ENCODE measurements around the gene CPZ. TPM values are rescaled to one million over a fixed set of nuclear protein-coding genes. Genes with fewer than 3 reads are reported as not detected.

CPZ gene
- total RNA-seq, 1 experiment from 2014 or later: 9.1 TPM

DNA sequence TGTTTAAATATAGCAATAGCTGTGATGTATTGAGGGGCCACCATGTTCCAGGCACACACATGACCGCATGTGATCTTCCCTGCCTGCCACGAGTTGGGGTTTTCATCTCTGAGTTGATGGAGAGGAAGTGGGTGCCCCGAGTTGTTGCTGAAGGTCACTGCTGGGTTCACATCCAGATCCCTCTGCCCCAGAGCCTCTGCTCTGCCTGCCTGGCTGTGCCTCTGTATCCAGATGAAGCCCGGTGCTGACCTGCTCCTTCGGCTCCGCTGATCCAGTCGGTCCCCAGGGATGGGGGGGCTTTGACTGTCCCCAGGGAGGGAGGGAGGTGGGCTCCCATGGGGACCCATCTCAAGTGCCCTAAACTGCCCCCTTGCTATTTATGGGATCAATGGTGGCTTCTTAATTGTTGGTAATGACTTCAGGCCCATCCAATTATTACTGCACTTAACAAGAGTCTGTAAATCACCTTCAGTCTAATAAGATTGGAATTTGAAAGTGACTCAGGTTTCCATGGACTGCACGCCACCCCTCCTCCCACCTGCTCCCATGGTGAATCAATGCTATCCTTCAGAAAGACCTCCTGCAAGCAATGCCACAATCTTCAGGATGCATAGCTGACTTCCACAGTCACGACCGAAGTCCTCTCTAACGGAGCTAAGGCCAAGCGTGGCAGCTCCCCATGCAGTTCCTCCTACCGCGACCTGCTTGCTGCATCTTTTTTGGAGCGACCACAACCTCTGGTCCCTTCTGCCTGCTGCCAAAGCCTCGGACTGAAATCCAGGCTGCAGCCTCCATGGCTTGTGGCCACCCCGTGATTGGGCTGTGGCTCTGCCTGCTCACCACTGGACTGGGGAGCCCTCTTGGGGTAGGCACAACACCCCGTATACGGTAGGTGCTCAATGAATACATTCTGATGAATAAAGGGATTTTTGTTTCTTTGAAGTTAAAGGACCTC, 73.1 kb downstream of the CPZ start:
- intact Hi-C loops (cut with micrococcal nuclease; ENCODE audit: unreplicated experiment): no loop called here
- no peaks in the 10 kb centered on the region for H3K9me2 ChIP-seq (ENCODE audit: insufficient read depth)
- POLR2A ChIA-PET (ENCODE audit: unreplicated experiment): no interaction called here

DNA sequence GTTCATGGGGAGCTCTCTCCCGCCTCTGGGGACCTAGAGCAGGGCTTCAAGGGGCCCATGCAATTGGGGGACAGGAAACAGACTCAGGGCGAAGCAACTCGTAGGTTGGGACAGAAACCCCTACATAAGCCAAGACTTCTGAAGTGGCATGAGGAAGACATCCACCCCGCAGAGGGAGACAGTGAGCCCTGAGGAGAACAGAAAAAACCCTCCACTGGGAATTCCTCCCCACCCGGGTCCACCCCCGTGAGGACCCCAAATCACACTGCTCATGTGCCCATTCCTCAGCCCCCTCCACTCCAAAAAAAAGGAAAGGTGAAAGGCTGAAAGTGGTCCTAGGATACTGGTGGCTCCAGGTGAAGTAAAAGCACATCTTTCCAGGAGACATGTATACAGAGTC, 74.0 kb downstream of the CPZ start:
- no peak overlapping the region for H3K4me2 ChIP-seq
- ChIA-PET CTCF (no interaction called here), POLR2A (ENCODE audit: unreplicated experiment) (no interaction called here)
- no peaks in the 10 kb centered on the region for H3K4me1 ChIP-seq (replicated peaks; ENCODE audit: insufficient read depth)
- TF ChIP-seq EZH2 (IDR thresholded peaks at IDR 0.05; ENCODE audit: low read depth): no peak
- TF ChIP-seq, protein P1, sequence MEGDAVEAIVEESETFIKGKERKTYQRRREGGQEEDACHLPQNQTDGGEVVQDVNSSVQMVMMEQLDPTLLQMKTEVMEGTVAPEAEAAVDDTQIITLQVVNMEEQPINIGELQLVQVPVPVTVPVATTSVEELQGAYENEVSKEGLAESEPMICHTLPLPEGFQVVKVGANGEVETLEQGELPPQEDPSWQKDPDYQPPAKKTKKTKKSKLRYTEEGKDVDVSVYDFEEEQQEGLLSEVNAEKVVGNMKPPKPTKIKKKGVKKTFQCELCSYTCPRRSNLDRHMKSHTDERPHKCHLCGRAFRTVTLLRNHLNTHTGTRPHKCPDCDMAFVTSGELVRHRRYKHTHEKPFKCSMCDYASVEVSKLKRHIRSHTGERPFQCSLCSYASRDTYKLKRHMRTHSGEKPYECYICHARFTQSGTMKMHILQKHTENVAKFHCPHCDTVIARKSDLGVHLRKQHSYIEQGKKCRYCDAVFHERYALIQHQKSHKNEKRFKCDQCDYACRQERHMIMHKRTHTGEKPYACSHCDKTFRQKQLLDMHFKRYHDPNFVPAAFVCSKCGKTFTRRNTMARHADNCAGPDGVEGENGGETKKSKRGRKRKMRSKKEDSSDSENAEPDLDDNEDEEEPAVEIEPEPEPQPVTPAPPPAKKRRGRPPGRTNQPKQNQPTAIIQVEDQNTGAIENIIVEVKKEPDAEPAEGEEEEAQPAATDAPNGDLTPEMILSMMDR (conservative IDR thresholded peaks at IDR 0.05): no peak
- no peak overlapping the region for H3K4me3 ChIP-seq
- no peaks in the 10 kb centered on the region for H3K36me3 ChIP-seq (ENCODE audit: low read depth)
- no peak for DNase-seq
- H3K27me3 ChIP-seq (ENCODE audit: insufficient read depth, low read depth): peaks cover 65% of the 10 kb centered on the region
- no peaks in the 10 kb centered on the region for H3K9me3 ChIP-seq (ENCODE audit: insufficient read depth, low read depth)
- H4K20me1 ChIP-seq (ENCODE audit: insufficient read depth): no peaks in the 10 kb centered on the region
- intact Hi-C loops (cut with micrococcal nuclease; ENCODE audit: unreplicated experiment): no loop called here
- H3F3A ChIP-seq (ENCODE audit: insufficient read depth, low read depth): no peaks in the 10 kb centered on the region
- H3K9me2 ChIP-seq (ENCODE audit: insufficient read depth): no peaks in the 10 kb centered on the region
- H3K79me2 ChIP-seq (ENCODE audit: low read depth): no peaks in the 10 kb centered on the region
- H3K27ac ChIP-seq: no peak overlapping the region
- no peak overlapping the region for H2AFZ ChIP-seq
- BruUV-seq (replicated peaks): no TSS peak

More for the DNA sequence above, 73.1 kb downstream of the CPZ start:
- no peak for DNase-seq
- Histone ChIP-seq H3K9me3 (ENCODE audit: insufficient read depth, low read depth) (no peaks in the 10 kb centered on the region), H3K4me3 (no peak overlapping the region), H2AFZ (no peak overlapping the region), H3K27me3 (ENCODE audit: insufficient read depth, low read depth) (peaks cover 56% of the 10 kb centered on the region), H3K27ac (no peak overlapping the region), H3K4me2 (no peak overlapping the region), H4K20me1 (ENCODE audit: insufficient read depth) (no peaks in the 10 kb centered on the region), H3K79me2 (ENCODE audit: low read depth) (no peaks in the 10 kb centered on the region), H3K4me1 (replicated peaks; ENCODE audit: insufficient read depth) (no peaks in the 10 kb centered on the region), H3K36me3 (ENCODE audit: low read depth) (no peaks in the 10 kb centered on the region), H3F3A (ENCODE audit: insufficient read depth, low read depth) (no peaks in the 10 kb centered on the region)
- BruUV-seq (replicated peaks): no TSS peak
- CTCF ChIA-PET: no interaction called here
- TF ChIP-seq, protein P1 (conservative IDR thresholded peaks at IDR 0.05): no peak
- TF ChIP-seq EZH2 (IDR thresholded peaks at IDR 0.05; ENCODE audit: low read depth): no peak

Other genes starting within 250 kb of the CPZ start
- gene ACOX3, start 152.0 kb upstream of the CPZ start, total RNA-seq (2021): 21.0 and 26.1 TPM in 2 replicates
- gene TRMT44, start 152.0 kb upstream of the CPZ start, total RNA-seq (2021): 17.4 and 17.9 TPM in 2 replicates
- 56.6 and 68.2 TPM in 2 replicates for gene GPR78, start 12.4 kb upstream of the CPZ start, total RNA-seq (2021)